ENCODE measurements around the gene CSF3. TPM values are rescaled to one million over a fixed set of nuclear protein-coding genes. Genes with fewer than 3 reads are reported as not detected.
A peak's percentile ranks its signal among the peaks of the same experiment; 100 is the strongest.

CSF3 gene
- total and polyA plus RNA-seq, 2 of the 13 experiments (the other 11 are each of a cell fraction or from before 2014, with no cell fraction given) = 0.09 TPM; not detected in 1

DNA sequence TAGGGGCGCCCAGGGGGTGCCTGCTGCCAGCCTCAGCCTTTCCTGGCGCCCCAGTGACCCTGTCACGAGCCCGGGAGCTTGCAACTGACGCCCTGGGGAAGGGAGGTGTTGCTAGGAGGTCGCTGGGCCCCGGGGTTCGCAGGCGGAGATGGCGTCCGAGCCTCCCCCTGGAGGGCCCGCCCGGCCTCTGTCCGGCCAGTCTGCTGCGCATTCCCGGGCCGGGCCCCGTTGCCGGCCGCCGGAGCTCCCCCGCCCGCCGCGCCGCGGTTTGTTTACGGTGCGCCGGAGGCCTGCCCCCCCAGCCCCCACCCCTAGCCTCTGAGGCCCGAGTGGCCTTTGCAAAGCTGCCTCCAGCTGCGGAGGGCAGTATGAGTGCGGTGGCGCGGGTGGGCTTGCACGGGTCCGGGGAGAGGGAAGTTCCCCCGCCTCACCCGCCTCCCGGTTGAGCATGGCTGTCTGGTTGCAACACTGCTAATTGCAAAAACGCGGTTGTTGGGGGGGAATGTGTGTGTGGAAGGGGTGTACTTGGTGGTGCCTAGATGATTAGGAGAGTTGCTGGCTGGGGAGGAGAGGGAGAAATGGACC lies 48.0 kb downstream of the CSF3 start (continued):
- peak; percentile 81; the same call in 1 of the 2 replicates for TF ChIP-seq HIVEP1 (CRISPR knock-in tag; IDR thresholded peaks at IDR 0.05)
- peak; percentile 55; the same call in 1 of the 2 replicates for TF ChIP-seq DR1 (CRISPR knock-in tag; IDR thresholded peaks at IDR 0.05)
- no peak for TF ChIP-seq AFF4 (CRISPR knock-in tag; IDR thresholded peaks at IDR 0.05)
- no peak for TF ChIP-seq ZNF674 (CRISPR knock-in tag; IDR thresholded peaks at IDR 0.05; ENCODE audit: low read depth)
- no peak for TF ChIP-seq SMARCC2 (IDR thresholded peaks at IDR 0.05)
- no peak for TF ChIP-seq ZNF263 (CRISPR knock-in tag; IDR thresholded peaks at IDR 0.05)
- TF ChIP-seq ZNF33B (CRISPR knock-in tag; IDR thresholded peaks at IDR 0.05) = no peak
- TF ChIP-seq, protein P1, sequence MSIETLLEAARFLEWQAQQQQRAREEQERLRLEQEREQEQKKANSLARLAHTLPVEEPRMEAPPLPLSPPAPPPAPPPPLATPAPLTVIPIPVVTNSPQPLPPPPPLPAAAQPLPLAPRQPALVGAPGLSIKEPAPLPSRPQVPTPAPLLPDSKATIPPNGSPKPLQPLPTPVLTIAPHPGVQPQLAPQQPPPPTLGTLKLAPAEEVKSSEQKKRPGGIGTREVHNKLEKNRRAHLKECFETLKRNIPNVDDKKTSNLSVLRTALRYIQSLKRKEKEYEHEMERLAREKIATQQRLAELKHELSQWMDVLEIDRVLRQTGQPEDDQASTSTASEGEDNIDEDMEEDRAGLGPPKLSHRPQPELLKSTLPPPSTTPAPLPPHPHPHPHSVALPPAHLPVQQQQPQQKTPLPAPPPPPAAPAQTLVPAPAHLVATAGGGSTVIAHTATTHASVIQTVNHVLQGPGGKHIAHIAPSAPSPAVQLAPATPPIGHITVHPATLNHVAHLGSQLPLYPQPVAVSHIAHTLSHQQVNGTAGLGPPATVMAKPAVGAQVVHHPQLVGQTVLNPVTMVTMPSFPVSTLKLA (IDR thresholded peaks at IDR 0.05) = no peak
- TF ChIP-seq ZNF768 (CRISPR knock-in tag; IDR thresholded peaks at IDR 0.05) = peak; percentile 71
- TF ChIP-seq HDAC6 (IDR thresholded peaks at IDR 0.05; ENCODE audit: low read depth, low read length) = no peak
- peak; percentile 23; the same call in 1 of the 2 replicates for TF ChIP-seq CEBPG (CRISPR knock-in tag; IDR thresholded peaks at IDR 0.05)
- no peak for TF ChIP-seq ZNF136 (CRISPR knock-in tag; IDR thresholded peaks at IDR 0.05; ENCODE audit: low read depth)
- TF ChIP-seq SMAD1 (CRISPR knock-in tag; IDR thresholded peaks at IDR 0.05; ENCODE audit: borderline replicate concordance, low read depth) = no peak
- no peak for TF ChIP-seq SP1 (IDR thresholded peaks at IDR 0.05)
- no peak for TF ChIP-seq SP1 (CRISPR knock-in tag; IDR thresholded peaks at IDR 0.05)
- TF ChIP-seq RFX5 (IDR thresholded peaks at IDR 0.05; ENCODE audit: low read depth, low read length) = no peak
- no peak for TF ChIP-seq CENPT (CRISPR knock-in tag; IDR thresholded peaks at IDR 0.05; ENCODE audit: low read depth)
- peak; percentile 71 for TF ChIP-seq SAFB2 (CRISPR knock-in tag; IDR thresholded peaks at IDR 0.05; ENCODE audit: borderline replicate concordance, low read depth)
- TF ChIP-seq, protein P2, sequence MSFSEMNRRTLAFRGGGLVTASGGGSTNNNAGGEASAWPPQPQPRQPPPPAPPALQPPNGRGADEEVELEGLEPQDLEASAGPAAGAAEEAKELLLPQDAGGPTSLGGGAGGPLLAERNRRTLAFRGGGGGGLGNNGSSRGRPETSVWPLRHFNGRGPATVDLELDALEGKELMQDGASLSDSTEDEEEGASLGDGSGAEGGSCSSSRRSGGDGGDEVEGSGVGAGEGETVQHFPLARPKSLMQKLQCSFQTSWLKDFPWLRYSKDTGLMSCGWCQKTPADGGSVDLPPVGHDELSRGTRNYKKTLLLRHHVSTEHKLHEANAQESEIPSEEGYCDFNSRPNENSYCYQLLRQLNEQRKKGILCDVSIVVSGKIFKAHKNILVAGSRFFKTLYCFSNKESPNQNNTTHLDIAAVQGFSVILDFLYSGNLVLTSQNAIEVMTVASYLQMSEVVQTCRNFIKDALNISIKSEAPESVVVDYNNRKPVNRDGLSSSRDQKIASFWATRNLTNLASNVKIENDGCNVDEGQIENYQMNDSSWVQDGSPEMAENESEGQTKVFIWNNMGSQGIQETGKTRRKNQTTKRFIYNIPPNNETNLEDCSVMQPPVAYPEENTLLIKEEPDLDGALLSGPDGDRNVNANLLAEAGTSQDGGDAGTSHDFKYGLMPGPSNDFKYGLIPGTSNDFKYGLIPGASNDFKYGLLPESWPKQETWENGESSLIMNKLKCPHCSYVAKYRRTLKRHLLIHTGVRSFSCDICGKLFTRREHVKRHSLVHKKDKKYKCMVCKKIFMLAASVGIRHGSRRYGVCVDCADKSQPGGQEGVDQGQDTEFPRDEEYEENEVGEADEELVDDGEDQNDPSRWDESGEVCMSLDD (CRISPR knock-in tag; IDR thresholded peaks at IDR 0.05; ENCODE audit: borderline replicate concordance) = no peak
- no peak for TF ChIP-seq ATF7 (IDR thresholded peaks at IDR 0.05)
- TF ChIP-seq ATF7 (CRISPR knock-in tag; IDR thresholded peaks at IDR 0.05) = no peak; the same call in 1 of the 2 replicates
- TF ChIP-seq HNF4G (IDR thresholded peaks at IDR 0.05; ENCODE audit: borderline replicate concordance, low read depth, low read length) = no peak
- no peak for TF ChIP-seq HNF4G (CRISPR knock-in tag; IDR thresholded peaks at IDR 0.05; ENCODE audit: borderline replicate concordance, low read depth)
- TF ChIP-seq ZNF441 (CRISPR knock-in tag; IDR thresholded peaks at IDR 0.05; ENCODE audit: borderline replicate concordance) = no peak; the same call in 1 of the 2 replicates
- no peak for TF ChIP-seq NFRKB (IDR thresholded peaks at IDR 0.05)

All from HepG2 (cell line).